CD14-positive monocyte (primary cell): ENCODE measurements around the gene ICAM5. TPM values are rescaled to one million over a fixed set of nuclear protein-coding genes. Genes with fewer than 3 reads are reported as not detected.

Source experiments
- DNase-seq, 3 donors: peaks; one replicate each; pipeline ENCODE4 v3.0.0-alpha.2; 2011 to 2022
- H2AFZ ChIP-seq: 2 replicates; pipeline ENCODE4 v1.6.0; 2012; ENCODE audit warnings: mild to moderate bottlenecking, low read depth, low read length, inconsistent platforms; ENCODE audit not compliant: insufficient read depth, poor library complexity, severe bottlenecking
- H3K27ac ChIP-seq, 2 donors: 1 replicate in 1 of 2; 2 replicates in 1 of 2; pipeline ENCODE4 v1.5.1; 2012 to 2013; ENCODE audit warnings: low read length in 2 of 2, control low read depth in 1 of 2, inconsistent platforms in 1 of 2, low read depth in 1 of 2, mild to moderate bottlenecking in 1 of 2
- H3K27me3 ChIP-seq, 2 donors: one replicate each; pipeline versions ENCODE4 v1.6.0 to v1.6.1; 2011 to 2013; ENCODE audit warnings: low read length in 2 of 2; ENCODE audit not compliant: control insufficient read depth in 2 of 2, insufficient read depth in 2 of 2
- H3K36me3 ChIP-seq, 2 donors: replicated peaks in 1 of 2; 1 replicate in 1 of 2; 2 replicates in 1 of 2; pipeline versions ENCODE4 v1.5.1 to v1.6.1; 2012 to 2013; ENCODE audit warnings: low read length in 2 of 2, control low read depth in 1 of 2, inconsistent platforms in 1 of 2, mild to moderate bottlenecking in 1 of 2; ENCODE audit not compliant: insufficient read depth in 2 of 2, control insufficient read depth in 1 of 2
- H3K4me1 ChIP-seq, 2 donors: 1 replicate in 1 of 2; 2 replicates in 1 of 2; pipeline versions ENCODE4 v1.5.1 to v1.6.1; 2012 to 2013; ENCODE audit warnings: low read length in 2 of 2, control low read depth in 1 of 2, inconsistent platforms in 1 of 2, mild to moderate bottlenecking in 1 of 2, moderate library complexity in 1 of 2; ENCODE audit not compliant: insufficient read depth in 2 of 2, control insufficient read depth in 1 of 2
- H3K4me2 ChIP-seq: replicated peaks from 2 replicates; pipeline ENCODE3; 2012; ENCODE audit warnings: low read length, moderate library complexity, mild to moderate bottlenecking; ENCODE audit not compliant: poor library complexity, severe bottlenecking; ENCODE audit errors: extremely low read depth
- H3K4me3 ChIP-seq, 3 experiments: fragments of 200-600 bp in 1 of 3; sonication (generic) in 1 of 3; replicated peaks in 1 of 3; 1 replicate in 2 of 3; 2 replicates in 1 of 3; pipeline ENCODE4 v1.5.1; 2011 to 2013; ENCODE audit warnings: low read length in 3 of 3, mild to moderate bottlenecking in 3 of 3, control low read depth in 2 of 3, low read depth in 2 of 3, inconsistent platforms in 1 of 3, moderate library complexity in 1 of 3
- H3K79me2 ChIP-seq: 2 replicates; pipeline ENCODE4 v1.6.0; 2012; ENCODE audit warnings: mild to moderate bottlenecking, control low read depth, inconsistent platforms, low read length, moderate library complexity; ENCODE audit not compliant: insufficient read depth
- H3K9ac ChIP-seq: 2 replicates; pipeline ENCODE4 v1.6.0; 2017; ENCODE audit warnings: low read length, mild to moderate bottlenecking; ENCODE audit not compliant: insufficient read depth, poor library complexity, severe bottlenecking
- H3K9me3 ChIP-seq, 2 donors: replicated peaks in 1 of 2; 1 replicate in 1 of 2; 2 replicates in 1 of 2; pipeline versions ENCODE4 v1.5.1 to v1.6.1; 2012 to 2013; ENCODE audit warnings: low read length in 2 of 2, control low read depth in 1 of 2; ENCODE audit not compliant: control insufficient read depth in 1 of 2, insufficient read depth in 1 of 2
- H4K20me1 ChIP-seq: 2 replicates; pipeline ENCODE4 v1.6.0; 2012; ENCODE audit warnings: mild to moderate bottlenecking, low read length, control low read depth, moderate library complexity; ENCODE audit not compliant: insufficient read depth
- H3K27ac Mint-ChIP-seq, 7 donors: one replicate each; pipeline ENCODE4 v1.8.0; 2020; ENCODE audit warnings: mild to moderate bottlenecking in 7 of 7, mixed read lengths in 7 of 7, moderate library complexity in 6 of 7, inconsistent platforms in 2 of 7
- H3K27me3 Mint-ChIP-seq, 3 donors: one replicate each; pipeline ENCODE4 v1.8.0; 2021 to 2022; ENCODE audit warnings: low read depth in 3 of 3, mild to moderate bottlenecking in 3 of 3, mixed read lengths in 3 of 3, moderate library complexity in 3 of 3, inconsistent platforms in 1 of 3
- H3K36me3 Mint-ChIP-seq, 2 donors: one replicate each; pipeline ENCODE4 v1.8.0; 2020; ENCODE audit warnings: mixed read lengths in 2 of 2, inconsistent platforms in 1 of 2, mild to moderate bottlenecking in 1 of 2
- H3K4me1 Mint-ChIP-seq: one replicate; pipeline ENCODE4 v1.8.0; 2020; ENCODE audit warnings: mild to moderate bottlenecking, mixed read lengths
- H3K4me3 Mint-ChIP-seq, 2 donors: one replicate each; pipeline ENCODE4 v1.8.0; 2020; ENCODE audit warnings: mild to moderate bottlenecking in 2 of 2, mixed read lengths in 2 of 2, moderate library complexity in 1 of 2
- H3K9me3 Mint-ChIP-seq, 7 donors: one replicate each; pipeline ENCODE4 v1.8.0; 2020 to 2022; ENCODE audit warnings: mixed read lengths in 7 of 7, mild to moderate bottlenecking in 6 of 7, moderate library complexity in 6 of 7, inconsistent platforms in 2 of 7
- WGBS: methylation state at CpG from one replicate; pipeline ENCODE4 v1.1.5; 2013; ENCODE audit warnings: missing lambda C conversion rate; ENCODE audit not compliant: insufficient coverage; 5-methylcytosine and 5-hydroxymethylcytosine counted together
- intact Hi-C, 2 donors: fragments of 100-400 bp; cut with micrococcal nuclease; formaldehyde crosslinking; loops; one replicate each; pipeline versions ENCODE4 v1.15.0 to v1.15.1; 2023
- polyA plus RNA-seq, 3 donors: library from polyadenylated mRNA; depleted of rRNA in 1 of 3; unstranded in 2 of 3; stranded (reverse) in 1 of 3; fragments of 300-500 nt in 2 of 3; fragments of >200 nt in 1 of 3; fragmentation: Illumina TruSeq in 2 of 3; gene quantifications; 1 replicate in 2 of 3; 2 replicates in 1 of 3; pipeline ENCODE4 v1.2.3, GENCODE V29; 2012 to 2021
- TF ChIP-seq, protein P1 (sequence below): fragments of 200-600 bp; IDR thresholded peaks from one replicate; pipeline ENCODE4 v1.8.0; 2022; ENCODE audit warnings: antibody characterized with exemption, mild to moderate bottlenecking

Gene ICAM5
- polyA plus RNA-seq, 3 donors = 0.21 to 2.1 TPM; not detected in 1

DNA sequence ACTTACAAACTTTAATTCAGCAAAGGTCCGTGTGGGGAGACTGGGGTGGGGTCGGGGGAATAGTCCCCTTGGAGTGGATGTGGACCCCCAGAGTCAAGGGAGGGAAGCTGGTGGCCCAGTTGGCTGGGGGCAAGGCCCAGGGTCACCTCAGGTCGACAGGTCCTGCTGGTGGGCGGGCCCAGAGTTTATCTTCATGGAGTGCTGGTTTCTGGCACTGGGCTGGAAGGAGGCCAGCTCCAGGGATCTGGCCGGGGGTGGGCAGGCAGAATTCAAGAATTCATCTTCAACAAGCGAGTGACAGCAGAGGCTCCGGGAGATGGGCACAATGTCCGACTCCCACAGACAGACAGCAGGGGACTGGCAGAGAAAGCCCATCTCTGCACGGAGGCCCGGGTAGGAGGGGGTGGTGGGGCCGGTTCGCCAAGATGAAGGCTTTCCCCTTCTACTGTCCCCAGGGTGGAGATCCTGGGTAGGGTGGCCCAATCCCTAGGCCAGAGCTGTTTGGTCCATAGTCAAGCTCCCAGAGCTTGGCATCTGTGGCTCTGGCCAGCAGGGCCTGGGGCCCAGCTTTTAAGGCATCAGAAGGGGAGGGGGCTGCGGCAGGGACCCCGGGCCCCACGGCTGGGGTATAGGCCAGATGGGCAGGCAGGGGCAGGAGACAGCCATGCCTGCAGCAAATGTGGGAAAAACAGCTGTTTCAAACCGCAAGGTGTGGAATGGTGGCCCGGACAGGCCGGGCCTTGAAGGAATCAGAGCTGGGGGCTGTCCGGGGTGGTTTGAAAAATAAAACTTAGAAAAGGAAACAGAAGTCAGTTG lies 26.7 kb downstream of the ICAM5 start:
- H3K27ac Mint-ChIP-seq = peak overlapping the region in 6 of 7 donors; percentile 10 to 83 (median 72)
- peaks cover 26 to 48% of the 10 kb centered on the region in 2 donors for H3K36me3 Mint-ChIP-seq
- Histone ChIP-seq H4K20me1 (peaks cover 7% of the 10 kb centered on the region), H3K36me3 (peaks cover 45 to 52% of the 10 kb centered on the region in 2 donors), H3K4me2 (peak overlapping the region; percentile 87), H3K4me1 (peaks cover 7 to 15% of the 10 kb centered on the region in 2 donors), H3K79me2 (no peaks in the 10 kb centered on the region), H3K27me3 (no peaks in the 10 kb centered on the region), H3K27ac (peak overlapping the region in 1 of 2 donors; percentile 0), H2AFZ (no peak overlapping the region), H3K4me3 (no peak overlapping the region), H3K9ac (no peak overlapping the region), H3K9me3 (no peaks in the 10 kb centered on the region)
- no peak overlapping the region for H3K4me3 Mint-ChIP-seq
- peaks cover 0 to 1% (median 0%) of the 10 kb centered on the region in 7 donors for H3K9me3 Mint-ChIP-seq
- H3K4me1 Mint-ChIP-seq = peaks cover 11% of the 10 kb centered on the region
- no peak for DNase-seq
- 84% methylated on average over 12 of the region's 19 CpGs for WGBS
- TF ChIP-seq, protein P1, sequence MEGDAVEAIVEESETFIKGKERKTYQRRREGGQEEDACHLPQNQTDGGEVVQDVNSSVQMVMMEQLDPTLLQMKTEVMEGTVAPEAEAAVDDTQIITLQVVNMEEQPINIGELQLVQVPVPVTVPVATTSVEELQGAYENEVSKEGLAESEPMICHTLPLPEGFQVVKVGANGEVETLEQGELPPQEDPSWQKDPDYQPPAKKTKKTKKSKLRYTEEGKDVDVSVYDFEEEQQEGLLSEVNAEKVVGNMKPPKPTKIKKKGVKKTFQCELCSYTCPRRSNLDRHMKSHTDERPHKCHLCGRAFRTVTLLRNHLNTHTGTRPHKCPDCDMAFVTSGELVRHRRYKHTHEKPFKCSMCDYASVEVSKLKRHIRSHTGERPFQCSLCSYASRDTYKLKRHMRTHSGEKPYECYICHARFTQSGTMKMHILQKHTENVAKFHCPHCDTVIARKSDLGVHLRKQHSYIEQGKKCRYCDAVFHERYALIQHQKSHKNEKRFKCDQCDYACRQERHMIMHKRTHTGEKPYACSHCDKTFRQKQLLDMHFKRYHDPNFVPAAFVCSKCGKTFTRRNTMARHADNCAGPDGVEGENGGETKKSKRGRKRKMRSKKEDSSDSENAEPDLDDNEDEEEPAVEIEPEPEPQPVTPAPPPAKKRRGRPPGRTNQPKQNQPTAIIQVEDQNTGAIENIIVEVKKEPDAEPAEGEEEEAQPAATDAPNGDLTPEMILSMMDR = no peak
- intact Hi-C loops = no loop called here
- H3K27me3 Mint-ChIP-seq = peaks cover 2 to 5% (median 4%) of the 10 kb centered on the region in 3 donors

DNA sequence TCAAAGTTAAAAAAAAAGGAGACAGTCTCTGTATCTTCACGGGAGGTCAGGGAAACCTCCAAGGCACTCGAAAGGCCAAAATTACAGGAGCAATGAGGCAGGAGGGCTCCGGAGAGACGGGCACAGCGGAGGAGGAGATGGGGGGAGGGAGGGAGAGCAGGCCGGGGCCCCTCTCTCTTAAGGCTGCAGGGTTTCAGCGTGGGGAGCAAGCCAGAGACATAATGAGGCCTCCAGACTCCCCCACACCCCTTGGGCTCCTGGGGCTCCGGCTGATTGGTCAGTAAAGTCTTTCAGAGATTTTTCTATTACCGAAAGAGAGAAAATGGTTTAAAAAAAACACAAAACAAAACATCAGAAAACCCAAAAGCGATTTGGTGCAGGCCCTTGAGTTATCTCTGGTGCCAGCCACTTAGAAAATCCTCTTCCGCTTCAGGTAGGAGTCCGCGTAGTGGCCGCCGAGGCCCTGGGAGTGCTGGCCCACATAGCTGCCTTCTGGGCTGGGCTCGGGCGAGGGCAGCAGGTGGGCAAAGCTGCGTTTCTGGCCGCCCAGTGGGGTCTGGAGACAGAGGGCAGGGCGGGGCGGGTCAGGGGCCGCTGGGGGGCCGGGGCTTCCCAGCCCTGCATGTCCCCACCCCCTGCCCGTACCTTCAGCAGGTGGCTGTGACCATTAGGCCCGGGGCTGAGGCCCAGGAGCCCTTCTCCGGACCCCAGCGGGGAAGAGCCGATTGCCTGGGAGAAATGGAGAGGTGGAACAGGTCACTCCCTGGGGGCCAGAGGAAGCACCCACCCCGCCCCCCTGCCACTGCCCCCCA lies 27.5 kb downstream of the ICAM5 start:
- DNase-seq = no peak
- peaks cover 7 to 15% of the 10 kb centered on the region in 2 donors for H3K4me1 ChIP-seq
- H3K9me3 Mint-ChIP-seq = peaks cover 0 to 1% (median 0%) of the 10 kb centered on the region in 7 donors
- H3K9me3 ChIP-seq = no peaks in the 10 kb centered on the region
- peaks cover 11% of the 10 kb centered on the region for H3K4me1 Mint-ChIP-seq
- H3K27ac Mint-ChIP-seq = peak overlapping the region in 4 of 7 donors; percentile 40 to 62 (median 42)
- H3K27me3 ChIP-seq = no peaks in the 10 kb centered on the region
- TF ChIP-seq, protein P1 = no peak
- H4K20me1 ChIP-seq = peaks cover 10% of the 10 kb centered on the region
- intact Hi-C loops = no loop called here
- no peak overlapping the region for H3K4me2 ChIP-seq
- peaks cover 53 to 60% of the 10 kb centered on the region in 2 donors for H3K36me3 ChIP-seq
- no peak overlapping the region for H3K4me3 Mint-ChIP-seq
- no peak overlapping the region for H3K4me3 ChIP-seq
- 93% methylated on average over 24 of the region's 29 CpGs for WGBS
- no peak overlapping the region for H3K9ac ChIP-seq
- no peak overlapping the region for H3K27ac ChIP-seq
- peaks cover 2 to 5% (median 5%) of the 10 kb centered on the region in 3 donors for H3K27me3 Mint-ChIP-seq
- H3K36me3 Mint-ChIP-seq = peaks cover 33 to 56% of the 10 kb centered on the region in 2 donors
- no peaks in the 10 kb centered on the region for H3K79me2 ChIP-seq
- no peak overlapping the region for H2AFZ ChIP-seq
